ENCODE measurements around the gene HOXC5. TPM values are rescaled to one million over a fixed set of nuclear protein-coding genes. Genes with fewer than 3 reads are reported as not detected.
A peak's percentile ranks its signal among the peaks of the same experiment; 100 is the strongest.

HOXC5 gene
- total RNA-seq, 1 donor from 2014 or later: 0.50 TPM

DNA sequence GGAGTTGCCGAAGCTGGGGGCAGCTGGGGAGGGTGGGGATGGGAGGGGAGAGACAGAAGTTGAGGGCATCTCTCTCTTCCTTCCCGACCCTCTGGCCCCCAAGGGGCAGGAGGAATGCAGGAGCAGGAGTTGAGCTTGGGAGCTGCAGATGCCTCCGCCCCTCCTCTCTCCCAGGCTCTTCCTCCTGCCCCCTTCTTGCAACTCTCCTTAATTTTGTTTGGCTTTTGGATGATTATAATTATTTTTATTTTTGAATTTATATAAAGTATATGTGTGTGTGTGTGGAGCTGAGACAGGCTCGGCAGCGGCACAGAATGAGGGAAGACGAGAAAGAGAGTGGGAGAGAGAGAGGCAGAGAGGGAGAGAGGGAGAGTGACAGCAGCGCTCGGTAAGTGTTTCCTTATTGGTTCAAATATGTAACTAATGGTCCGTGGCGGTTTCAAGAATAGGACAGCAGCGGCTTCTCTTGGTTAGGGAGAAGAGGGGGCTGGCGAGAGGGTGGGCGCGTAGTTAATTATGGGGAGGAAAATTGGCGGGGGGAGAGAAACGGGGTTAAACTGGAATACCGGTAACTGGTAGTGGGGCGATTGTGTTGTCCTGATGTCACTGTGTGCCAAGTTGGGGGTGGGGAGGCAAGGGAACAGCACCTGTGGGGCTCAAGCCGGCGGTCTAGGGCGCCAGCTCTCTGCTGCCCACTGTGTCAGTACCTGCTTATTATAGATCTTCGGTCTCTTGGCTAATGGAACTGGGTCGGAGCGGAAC is 15.6 kb upstream of the HOXC5 start:
- peaks cover 22% of the 10 kb centered on the region for H3K27me3 ChIP-seq (ENCODE audit: control insufficient read depth, insufficient read depth, low read length)
- no peak for TF ChIP-seq CTCF (IDR thresholded peaks at IDR 0.05; ENCODE audit: insufficient read depth, low read length, poor library complexity, severe bottlenecking)
- peak overlapping the region; percentile 49 for H3K4me3 ChIP-seq (ENCODE audit: low read depth, low read length)
- no peaks in the 10 kb centered on the region for H3K36me3 ChIP-seq (ENCODE audit: control insufficient read depth, insufficient read depth, low read length)
- no peak for DNase-seq (ENCODE audit: low read depth)

GRCh38 chr12:54017878-54018467 is 14.9 kb upstream of the HOXC5 start:
- Histone ChIP-seq H3K4me3 (ENCODE audit: low read depth, low read length) (peak overlapping the region; percentile 49), H3K27me3 (ENCODE audit: control insufficient read depth, insufficient read depth, low read length) (peaks cover 22% of the 10 kb centered on the region), H3K36me3 (ENCODE audit: control insufficient read depth, insufficient read depth, low read length) (no peaks in the 10 kb centered on the region)
- TF ChIP-seq CTCF (IDR thresholded peaks at IDR 0.05; ENCODE audit: insufficient read depth, low read length, poor library complexity, severe bottlenecking): no peak
- DNase-seq (ENCODE audit: low read depth): peak; percentile 64

DNA sequence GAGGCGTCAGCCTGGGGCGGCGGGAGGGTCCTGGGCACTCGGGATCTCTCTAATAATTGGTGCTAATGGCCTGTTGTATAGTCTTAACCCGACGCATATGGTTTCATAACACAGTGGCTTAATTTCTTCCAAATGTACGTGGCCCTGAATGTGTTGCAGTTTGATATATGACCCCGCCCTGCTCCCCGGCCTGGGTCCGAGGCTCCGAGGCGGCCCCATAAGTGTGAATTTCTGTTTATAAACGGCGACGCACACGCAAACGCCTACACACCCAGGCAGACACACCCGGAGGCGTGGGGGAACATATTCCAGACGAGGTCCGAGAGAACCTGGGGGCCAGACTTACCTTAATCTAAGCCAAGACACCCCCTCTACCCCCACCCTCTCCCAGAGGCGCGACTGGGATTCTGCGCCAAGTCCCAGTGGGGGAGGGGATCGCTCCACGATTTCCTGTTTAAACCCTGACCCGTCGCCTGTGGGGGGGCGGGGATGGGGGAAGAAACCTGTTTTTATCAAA is 14.3 kb upstream of the HOXC5 start:
- TF ChIP-seq CTCF (IDR thresholded peaks at IDR 0.05; ENCODE audit: insufficient read depth, low read length, poor library complexity, severe bottlenecking): no peak
- no peaks in the 10 kb centered on the region for H3K36me3 ChIP-seq (ENCODE audit: control insufficient read depth, insufficient read depth, low read length)
- H3K27me3 ChIP-seq (ENCODE audit: control insufficient read depth, insufficient read depth, low read length): peaks cover 22% of the 10 kb centered on the region
- DNase-seq (ENCODE audit: low read depth): no peak
- H3K4me3 ChIP-seq (ENCODE audit: low read depth, low read length): peak overlapping the region; percentile 49

GRCh38 chr12:54019091-54019811 is 13.6 kb upstream of the HOXC5 start:
- no peak for DNase-seq (ENCODE audit: low read depth)
- peaks cover 22% of the 10 kb centered on the region for H3K27me3 ChIP-seq (ENCODE audit: control insufficient read depth, insufficient read depth, low read length)
- peak overlapping the region; percentile 49 for H3K4me3 ChIP-seq (ENCODE audit: low read depth, low read length)
- no peaks in the 10 kb centered on the region for H3K36me3 ChIP-seq (ENCODE audit: control insufficient read depth, insufficient read depth, low read length)
- no peak for TF ChIP-seq CTCF (IDR thresholded peaks at IDR 0.05; ENCODE audit: insufficient read depth, low read length, poor library complexity, severe bottlenecking)

DNA sequence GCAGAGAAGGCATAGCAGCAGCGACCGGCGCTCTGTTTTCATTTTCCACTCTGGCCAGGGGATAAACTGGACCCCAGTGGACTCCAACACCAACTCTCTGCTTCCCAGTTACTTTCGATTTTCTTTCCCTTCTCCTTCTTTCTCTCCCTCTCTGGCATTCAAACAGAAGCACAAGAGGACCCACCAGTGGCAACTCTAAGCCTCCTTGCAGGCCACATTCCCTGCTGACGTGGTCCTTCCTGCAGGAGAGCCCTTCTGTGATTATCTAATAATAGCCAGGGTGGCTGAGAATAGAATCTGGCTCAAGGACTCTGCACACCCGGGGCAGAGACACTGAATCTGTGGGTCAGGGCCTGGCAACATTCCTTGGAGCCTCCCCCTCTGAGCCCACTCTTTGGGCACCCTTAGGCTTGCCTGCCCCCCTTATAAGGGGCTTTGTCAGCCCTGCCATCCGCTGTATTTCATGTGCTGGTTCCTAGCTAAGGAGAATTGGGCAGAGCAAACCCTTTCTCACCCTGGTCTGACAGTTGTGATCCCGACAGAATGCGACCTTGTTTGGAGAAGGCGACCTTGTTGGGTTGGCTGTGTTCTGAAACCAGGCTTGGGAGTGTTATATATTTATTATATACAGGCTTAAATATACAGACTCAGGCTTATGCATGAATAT is 12.8 kb upstream of the HOXC5 start:
- no peak for DNase-seq (ENCODE audit: low read depth)
- TF ChIP-seq CTCF (IDR thresholded peaks at IDR 0.05; ENCODE audit: insufficient read depth, low read length, poor library complexity, severe bottlenecking): no peak
- H3K27me3 ChIP-seq (ENCODE audit: control insufficient read depth, insufficient read depth, low read length): peaks cover 20% of the 10 kb centered on the region
- H3K4me3 ChIP-seq (ENCODE audit: low read depth, low read length): peak overlapping the region; percentile 49
- H3K36me3 ChIP-seq (ENCODE audit: control insufficient read depth, insufficient read depth, low read length): no peaks in the 10 kb centered on the region
